GM21825 (cell line): ENCODE data around the gene TXNL1.

Experiments used
- ATAC-seq: cut with Tn5 transposase; IDR thresholded peaks from one replicate; pipeline ENCODE4 v1.9.1; 2021; ENCODE audit warnings: mild to moderate bottlenecking, moderate library complexity; ENCODE audit not compliant: unreplicated experiment

Gene TXNL1

DNA sequence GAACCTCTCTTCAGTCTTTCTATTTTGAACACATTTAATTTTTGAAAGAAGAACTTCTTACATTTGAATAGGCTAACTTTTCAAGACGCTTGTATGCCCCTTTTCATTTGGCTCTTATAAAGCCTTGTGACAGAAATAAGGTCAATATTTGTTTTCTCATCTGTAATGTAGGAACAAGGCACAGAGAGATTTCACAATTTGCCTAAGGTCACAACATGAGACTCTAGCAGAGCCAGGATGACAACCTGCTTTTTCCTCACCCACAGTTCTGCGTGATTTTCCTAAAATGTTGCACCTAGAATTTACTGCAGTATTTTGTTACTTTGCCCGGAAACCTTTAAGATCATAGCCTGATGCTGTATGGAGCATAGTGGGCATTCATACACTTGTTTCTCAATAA, 67.4 kb downstream of the TXNL1 start:
- ATAC-seq: no peak

DNA sequence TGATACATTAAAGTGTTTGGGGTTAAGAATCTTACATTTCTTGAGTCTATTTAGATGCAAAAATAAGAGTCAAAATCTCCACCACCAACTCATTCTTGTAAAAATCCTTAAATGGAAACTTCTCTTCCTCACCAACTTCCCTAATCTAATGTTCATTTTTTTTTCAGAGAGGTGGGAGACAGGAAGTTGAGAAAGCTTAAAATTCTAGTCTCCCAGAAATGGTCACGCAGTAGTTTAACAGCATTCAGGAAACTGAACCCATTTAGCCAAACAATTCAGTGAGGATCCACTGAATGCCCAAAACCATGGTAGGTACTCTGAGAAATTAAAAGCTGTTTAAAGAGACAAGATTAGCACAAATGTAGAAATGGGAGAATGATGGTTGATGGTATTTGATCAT, 69.0 kb downstream of the TXNL1 start:
- no peak for ATAC-seq

DNA sequence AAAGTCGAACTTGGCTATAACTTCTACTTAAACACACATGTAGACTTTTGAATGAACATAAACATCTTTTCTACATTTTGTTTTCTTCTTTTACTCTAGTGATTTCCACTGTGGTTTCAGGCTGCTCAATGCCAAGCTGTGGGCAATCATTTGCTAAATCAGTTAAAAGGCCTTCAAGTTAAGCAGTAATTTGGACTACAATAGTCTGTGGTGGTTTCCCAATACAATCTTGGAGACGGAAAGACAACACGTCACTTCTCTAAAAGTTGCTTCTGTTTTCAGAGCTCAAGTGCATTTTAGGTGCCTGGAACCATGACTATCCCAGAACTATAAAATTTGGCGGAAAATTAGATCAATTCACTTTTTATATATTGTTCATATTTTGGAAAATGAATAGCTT, 69.4 kb downstream of the TXNL1 start:
- ATAC-seq: no peak

GRCh38 chr18:56565551-56566345, 72.6 kb downstream of the TXNL1 start:
- ATAC-seq: no peak

GRCh38 chr18:56565046-56565445, 73.3 kb downstream of the TXNL1 start:
- ATAC-seq: no peak

DNA sequence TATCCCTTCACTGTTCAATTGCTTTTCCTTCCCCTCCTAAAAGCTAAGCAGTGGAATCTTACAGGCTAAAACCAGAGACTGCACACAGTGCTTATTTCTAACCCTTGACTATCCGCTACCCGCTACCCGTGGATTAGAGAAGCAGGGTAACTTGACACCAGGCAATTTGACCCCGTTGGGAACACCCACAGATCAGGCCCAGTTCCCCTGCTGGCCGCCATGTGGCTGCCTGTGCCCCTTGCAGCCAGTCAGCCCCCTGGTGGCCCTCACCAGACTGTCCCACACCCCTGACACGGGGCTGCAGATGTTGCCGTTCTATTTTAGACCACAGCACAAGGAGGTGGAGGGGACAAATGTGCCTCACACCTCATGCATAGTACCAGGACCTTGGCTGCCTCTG, 74.8 kb downstream of the TXNL1 start:
- no peak for ATAC-seq

DNA sequence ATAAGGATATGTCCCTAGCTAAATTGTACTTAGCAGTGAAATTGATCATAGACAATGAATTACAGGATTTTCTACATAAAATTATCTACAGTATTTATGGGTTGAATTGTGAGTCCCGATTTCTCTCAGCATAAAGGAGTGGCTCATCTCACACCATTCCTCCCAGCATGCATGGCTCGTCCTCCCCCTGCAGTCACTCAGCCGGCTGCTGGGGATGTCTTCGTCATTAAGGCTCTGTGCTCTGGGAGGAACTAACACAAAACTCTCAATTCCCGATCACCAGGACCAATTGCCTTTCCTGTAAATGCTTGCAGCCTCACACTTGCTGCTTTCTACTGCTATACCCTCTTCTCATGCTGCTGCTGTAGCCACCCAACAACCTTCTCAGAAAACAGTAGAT, 75.9 kb downstream of the TXNL1 start:
- no peak for ATAC-seq

GRCh38 chr18:56560992-56561391, 77.4 kb downstream of the TXNL1 start:
- no peak for ATAC-seq

- ATAC-seq: no peak
Observed at GRCh38 chr18:56559044-56559443, 79.3 kb downstream of the TXNL1 start.

DNA sequence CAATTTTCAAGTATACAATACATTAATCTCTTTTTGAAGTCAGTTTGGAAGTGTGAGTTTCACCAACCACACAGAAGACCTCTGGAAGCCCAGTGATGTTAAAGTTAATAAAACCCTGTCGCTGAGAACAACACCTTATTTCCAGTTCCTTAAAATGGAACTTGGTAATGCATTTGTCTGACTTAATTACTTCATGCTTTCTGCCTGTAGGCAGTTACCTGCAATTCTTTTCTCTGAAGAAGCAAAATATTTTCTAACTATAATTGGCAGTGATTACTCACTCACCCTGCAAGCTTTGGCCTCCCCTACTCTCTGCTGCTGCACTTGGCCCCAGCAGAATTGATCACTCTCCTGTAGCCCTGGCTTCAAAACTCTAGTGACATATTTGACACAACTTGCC, 81.5 kb downstream of the TXNL1 start:
- no peak for ATAC-seq

DNA sequence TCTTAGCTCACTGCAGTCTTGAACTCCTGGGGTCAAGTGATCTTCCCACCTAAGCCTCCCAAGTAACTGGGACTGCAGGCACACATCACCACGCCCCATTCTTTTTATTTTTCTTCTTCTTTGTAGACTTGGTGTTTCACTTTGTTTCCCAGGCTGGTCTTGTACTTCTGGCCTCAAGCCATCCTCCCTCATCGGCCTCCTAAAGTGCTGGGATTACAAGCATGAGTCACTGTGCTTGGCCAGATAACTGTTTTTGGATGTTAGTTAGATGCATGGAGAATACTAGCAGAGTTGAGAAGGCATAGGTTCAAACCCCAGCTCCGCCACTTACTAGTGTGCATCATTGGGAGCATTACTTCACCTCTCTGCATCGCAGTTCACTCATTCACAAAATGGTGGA, 88.3 kb downstream of the TXNL1 start:
- no peak for ATAC-seq
